Measurements from ENCODE around the gene MAP3K5.
A peak's percentile ranks its signal among the peaks of the same experiment; 100 is the strongest.

The MAP3K5 gene

GRCh38 chr6:136676075-136676474 lies 116.2 kb downstream of the MAP3K5 start:
- no peak overlapping the region for H3K18ac ChIP-seq (ENCODE audit: low read depth in 1 of 2, low read length in 2 of 2)
- no peak overlapping the region for H3K27ac ChIP-seq (ENCODE audit: low read length, poor library complexity, severe bottlenecking)
- no peak overlapping the region for H3K4ac ChIP-seq (ENCODE audit: low read depth in 1 of 2, low read length in 2 of 2)
- no peak overlapping the region for H2BK120ac ChIP-seq (ENCODE audit: low read depth, low read length)
- no peaks in the 10 kb centered on the region for H3K36me3 ChIP-seq (ENCODE audit: control insufficient read depth in 1 of 2, insufficient read depth in 2 of 2, low read depth in 1 of 2, low read length in 2 of 2)
- no peak overlapping the region for H3K4me3 ChIP-seq (ENCODE audit: insufficient read depth in 1 of 2, low read depth in 1 of 2, low read length in 2 of 2)
- no peaks in the 10 kb centered on the region for H3K4me1 ChIP-seq (ENCODE audit: control insufficient read depth, insufficient read depth, low read depth, low read length)
- WGBS = 92% methylated on average over 3 of the region's 3 CpGs
- no peak for DNase-seq
- H3K9ac ChIP-seq (ENCODE audit: low read length) = no peak overlapping the region
- H3K79me1 ChIP-seq (replicated peaks; ENCODE audit: low read length, poor library complexity, severe bottlenecking) = peaks cover 1% of the 10 kb centered on the region
- H3K9me3 ChIP-seq (ENCODE audit: control insufficient read depth, low read length) = no peaks in the 10 kb centered on the region
- no peak overlapping the region for H2BK5ac ChIP-seq (ENCODE audit: low read depth, low read length, poor library complexity, severe bottlenecking)
- no peak overlapping the region for H4K8ac ChIP-seq (ENCODE audit: low read length)
- no peak overlapping the region for H2BK15ac ChIP-seq (ENCODE audit: low read depth, poor library complexity, severe bottlenecking)
- no peak overlapping the region for H2BK12ac ChIP-seq (ENCODE audit: low read length in 2 of 2)
- H4K91ac ChIP-seq (ENCODE audit: low read length) = no peak overlapping the region
- no peaks in the 10 kb centered on the region for H3K27me3 ChIP-seq (ENCODE audit: control insufficient read depth in 1 of 2, insufficient read depth in 1 of 2, low read length in 2 of 2)
- H2AFZ ChIP-seq (ENCODE audit: low read depth, low read length) = no peak overlapping the region
- no peak overlapping the region for H2AK5ac ChIP-seq (ENCODE audit: low read length, severe bottlenecking)
- H3K23ac ChIP-seq (ENCODE audit: low read length in 2 of 2) = no peak overlapping the region
- H3K4me2 ChIP-seq (ENCODE audit: low read length, poor library complexity, severe bottlenecking) = no peak overlapping the region
- H3K14ac ChIP-seq (ENCODE audit: low read length in 2 of 2) = no peak overlapping the region

- DNase-seq = no peak
- no peak overlapping the region for H4K8ac ChIP-seq (ENCODE audit: low read length)
- no peak overlapping the region for H2AK5ac ChIP-seq (ENCODE audit: low read length, severe bottlenecking)
Measured at GRCh38 chr6:136673571-136673970, 118.7 kb downstream of the MAP3K5 start.

GRCh38 chr6:136672144-136672543 lies 120.1 kb downstream of the MAP3K5 start:
- Histone ChIP-seq H2BK5ac (ENCODE audit: low read depth, low read length, poor library complexity, severe bottlenecking) (no peak overlapping the region), H3K9me3 (ENCODE audit: control insufficient read depth, low read length) (no peaks in the 10 kb centered on the region), H3K79me1 (replicated peaks; ENCODE audit: low read length, poor library complexity, severe bottlenecking) (peaks cover 3% of the 10 kb centered on the region), H3K9ac (ENCODE audit: low read length) (no peak overlapping the region), H3K4me1 (ENCODE audit: control insufficient read depth, insufficient read depth, low read depth, low read length) (peaks cover 3% of the 10 kb centered on the region), H3K23ac (ENCODE audit: low read length in 2 of 2) (no peak overlapping the region), H3K4me2 (ENCODE audit: low read length, poor library complexity, severe bottlenecking) (no peak overlapping the region), H3K27me3 (ENCODE audit: control insufficient read depth in 1 of 2, insufficient read depth in 1 of 2, low read length in 2 of 2) (no peaks in the 10 kb centered on the region), H4K8ac (ENCODE audit: low read length) (no peak overlapping the region), H3K14ac (ENCODE audit: low read length in 2 of 2) (no peak overlapping the region), H2AK5ac (ENCODE audit: low read length, severe bottlenecking) (no peak overlapping the region), H2BK15ac (ENCODE audit: low read depth, poor library complexity, severe bottlenecking) (no peak overlapping the region), H4K91ac (ENCODE audit: low read length) (no peak overlapping the region), H3K4me3 (ENCODE audit: insufficient read depth in 1 of 2, low read depth in 1 of 2, low read length in 2 of 2) (no peak overlapping the region), H2AFZ (ENCODE audit: low read depth, low read length) (no peak overlapping the region), H3K18ac (ENCODE audit: low read depth in 1 of 2, low read length in 2 of 2) (no peak overlapping the region), H3K4ac (ENCODE audit: low read depth in 1 of 2, low read length in 2 of 2) (no peak overlapping the region), H3K36me3 (ENCODE audit: control insufficient read depth in 1 of 2, insufficient read depth in 2 of 2, low read depth in 1 of 2, low read length in 2 of 2) (no peaks in the 10 kb centered on the region), H2BK120ac (ENCODE audit: low read depth, low read length) (no peak overlapping the region), H3K27ac (ENCODE audit: low read length, poor library complexity, severe bottlenecking) (no peak overlapping the region), H2BK12ac (ENCODE audit: low read length in 2 of 2) (no peak overlapping the region)
- DNase-seq = no peak
- WGBS = 98% methylated on average over 3 of the region's 4 CpGs

More at GRCh38 chr6:136673571-136673970, 118.7 kb downstream of the MAP3K5 start:
- Histone ChIP-seq H3K4me1 (ENCODE audit: control insufficient read depth, insufficient read depth, low read depth, low read length) (peaks cover 1% of the 10 kb centered on the region), H3K4me2 (ENCODE audit: low read length, poor library complexity, severe bottlenecking) (no peak overlapping the region), H3K9ac (ENCODE audit: low read length) (no peak overlapping the region), H3K27ac (ENCODE audit: low read length, poor library complexity, severe bottlenecking) (no peak overlapping the region), H3K36me3 (ENCODE audit: control insufficient read depth in 1 of 2, insufficient read depth in 2 of 2, low read depth in 1 of 2, low read length in 2 of 2) (no peaks in the 10 kb centered on the region), H3K4me3 (ENCODE audit: insufficient read depth in 1 of 2, low read depth in 1 of 2, low read length in 2 of 2) (no peak overlapping the region), H2BK120ac (ENCODE audit: low read depth, low read length) (no peak overlapping the region), H3K27me3 (ENCODE audit: control insufficient read depth in 1 of 2, insufficient read depth in 1 of 2, low read length in 2 of 2) (no peaks in the 10 kb centered on the region), H2AFZ (ENCODE audit: low read depth, low read length) (no peak overlapping the region), H2BK12ac (ENCODE audit: low read length in 2 of 2) (no peak overlapping the region), H3K14ac (ENCODE audit: low read length in 2 of 2) (no peak overlapping the region), H3K79me1 (replicated peaks; ENCODE audit: low read length, poor library complexity, severe bottlenecking) (peaks cover 1% of the 10 kb centered on the region), H2BK15ac (ENCODE audit: low read depth, poor library complexity, severe bottlenecking) (no peak overlapping the region), H3K9me3 (ENCODE audit: control insufficient read depth, low read length) (no peaks in the 10 kb centered on the region), H3K4ac (ENCODE audit: low read depth in 1 of 2, low read length in 2 of 2) (no peak overlapping the region), H2BK5ac (ENCODE audit: low read depth, low read length, poor library complexity, severe bottlenecking) (no peak overlapping the region), H3K23ac (ENCODE audit: low read length in 2 of 2) (no peak overlapping the region), H4K91ac (ENCODE audit: low read length) (no peak overlapping the region), H3K18ac (ENCODE audit: low read depth in 1 of 2, low read length in 2 of 2) (no peak overlapping the region)

GRCh38 chr6:136669299-136669699 lies 123.0 kb downstream of the MAP3K5 start:
- H2BK12ac ChIP-seq (ENCODE audit: low read length in 2 of 2) = no peak overlapping the region

More at GRCh38 chr6:136669299-136669699, 123.0 kb downstream of the MAP3K5 start:
- DNase-seq = peak; percentile 91
- WGBS = 33% methylated on average over 3 of the region's 3 CpGs
- H3K9ac ChIP-seq (ENCODE audit: low read length) = no peak overlapping the region
- H4K91ac ChIP-seq (ENCODE audit: low read length) = no peak overlapping the region
- H3K27me3 ChIP-seq (ENCODE audit: control insufficient read depth in 1 of 2, insufficient read depth in 1 of 2, low read length in 2 of 2) = no peaks in the 10 kb centered on the region
- H3K4me3 ChIP-seq (ENCODE audit: insufficient read depth in 1 of 2, low read depth in 1 of 2, low read length in 2 of 2) = no peak overlapping the region
- no peak overlapping the region for H3K23ac ChIP-seq (ENCODE audit: low read length in 2 of 2)
- peak overlapping the region; percentile 38 for H3K27ac ChIP-seq (ENCODE audit: low read length, poor library complexity, severe bottlenecking)
- H3K79me1 ChIP-seq (replicated peaks; ENCODE audit: low read length, poor library complexity, severe bottlenecking) = peaks cover 3% of the 10 kb centered on the region
- H3K4me1 ChIP-seq (ENCODE audit: control insufficient read depth, insufficient read depth, low read depth, low read length) = peaks cover 3% of the 10 kb centered on the region
- H2BK15ac ChIP-seq (ENCODE audit: low read depth, poor library complexity, severe bottlenecking) = no peak overlapping the region
- no peak overlapping the region for H2AFZ ChIP-seq (ENCODE audit: low read depth, low read length)
- H2BK5ac ChIP-seq (ENCODE audit: low read depth, low read length, poor library complexity, severe bottlenecking) = no peak overlapping the region
- no peak overlapping the region for H2BK120ac ChIP-seq (ENCODE audit: low read depth, low read length)
- no peaks in the 10 kb centered on the region for H3K36me3 ChIP-seq (ENCODE audit: control insufficient read depth in 1 of 2, insufficient read depth in 2 of 2, low read depth in 1 of 2, low read length in 2 of 2)
- no peak overlapping the region for H3K14ac ChIP-seq (ENCODE audit: low read length in 2 of 2)
- H3K4ac ChIP-seq (ENCODE audit: low read depth in 1 of 2, low read length in 2 of 2) = no peak overlapping the region
- H2AK5ac ChIP-seq (ENCODE audit: low read length, severe bottlenecking) = no peak overlapping the region
- no peak overlapping the region for H3K18ac ChIP-seq (ENCODE audit: low read depth in 1 of 2, low read length in 2 of 2)
- no peak overlapping the region for H4K8ac ChIP-seq (ENCODE audit: low read length)
- no peak overlapping the region for H3K4me2 ChIP-seq (ENCODE audit: low read length, poor library complexity, severe bottlenecking)
- no peaks in the 10 kb centered on the region for H3K9me3 ChIP-seq (ENCODE audit: control insufficient read depth, low read length)
